Measurements from ENCODE around the gene PCDHB10. TPM values are rescaled to one million over a fixed set of nuclear protein-coding genes. Genes with fewer than 3 reads are reported as not detected.
"Not testable (repeated sequence)": the region's sequence is repeated elsewhere in the genome, so short reads cannot be mapped to it uniquely, and the experiment has no call there.

Gene PCDHB10
- total RNA-seq, 1 donor from 2014 or later: 0.94 TPM

GRCh38 chr5:141184117-141184855, 7.9 kb upstream of the PCDHB10 start:
- intact Hi-C loops (cut with DNase I); DNase-seq (ENCODE audit: low spot score): not testable (repeated sequence)

- DNase-seq (ENCODE audit: low spot score): no peak
- intact Hi-C loops (cut with DNase I): no loop called here
These were observed 5.1 kb upstream of the PCDHB10 start, which contains the start of gene PCDHB9 for GRCh38 chr5:141186897-141187512. PCDHB9 (plus strand) TSS chr5:141187161; CDS start chr5:141187319, 158 bp downstream.

GRCh38 chr5:141188682-141189081, 3.5 kb upstream of the PCDHB10 start:
- DNase-seq (ENCODE audit: low spot score); intact Hi-C loops (cut with DNase I): not testable (repeated sequence)

- intact Hi-C loops (cut with DNase I); DNase-seq (ENCODE audit: low spot score): not testable (repeated sequence)
These were observed 3.0 kb upstream of the PCDHB10 start for GRCh38 chr5:141189131-141189530.

- intact Hi-C loops (cut with DNase I): not testable (repeated sequence)
These were observed 2.2 kb downstream of the PCDHB10 start for GRCh38 chr5:141194332-141194731.

GRCh38 chr5:141196363-141196762, 4.2 kb downstream of the PCDHB10 start:
- intact Hi-C loops (cut with DNase I): no loop called here
- DNase-seq (ENCODE audit: low spot score): no peak

More at GRCh38 chr5:141194332-141194731, 2.2 kb downstream of the PCDHB10 start:
- not testable (repeated sequence) for DNase-seq (ENCODE audit: low spot score)

- intact Hi-C loops (cut with DNase I): no loop called here
These were observed 7.4 kb downstream of the PCDHB10 start, which contains the start of gene PCDHB11 for GRCh38 chr5:141199359-141200235. PCDHB11 (plus strand) TSS chr5:141199627; CDS start chr5:141199775, 148 bp downstream.

GRCh38 chr5:141201126-141201525, 9.0 kb downstream of the PCDHB10 start:
- intact Hi-C loops (cut with DNase I): not testable (repeated sequence)

More at GRCh38 chr5:141199359-141200235, 7.4 kb downstream of the PCDHB10 start, which contains the start of gene PCDHB11:
- DNase-seq (ENCODE audit: low spot score): no peak

DNA sequence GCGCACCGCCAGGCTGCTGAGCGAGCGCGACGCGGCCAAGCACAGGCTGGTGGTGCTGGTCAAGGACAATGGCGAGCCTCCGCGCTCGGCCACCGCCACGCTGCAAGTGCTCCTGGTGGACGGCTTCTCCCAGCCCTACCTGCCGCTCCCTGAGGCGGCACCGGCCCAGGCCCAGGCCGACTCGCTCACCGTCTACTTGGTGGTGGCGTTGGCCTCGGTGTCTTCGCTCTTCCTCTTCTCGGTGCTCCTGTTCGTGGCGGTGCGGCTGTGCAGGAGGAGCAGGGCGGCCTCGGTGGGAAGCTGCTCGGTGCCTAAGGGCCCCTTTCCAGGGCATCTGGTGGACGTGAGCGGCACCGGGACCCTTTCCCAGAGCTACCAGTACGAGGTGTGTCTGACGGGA, 9.5 kb downstream of the PCDHB10 start:
- DNase-seq (ENCODE audit: low spot score); intact Hi-C loops (cut with DNase I): not testable (repeated sequence)

More at GRCh38 chr5:141201126-141201525, 9.0 kb downstream of the PCDHB10 start:
- not testable (repeated sequence) for DNase-seq (ENCODE audit: low spot score)

DNA sequence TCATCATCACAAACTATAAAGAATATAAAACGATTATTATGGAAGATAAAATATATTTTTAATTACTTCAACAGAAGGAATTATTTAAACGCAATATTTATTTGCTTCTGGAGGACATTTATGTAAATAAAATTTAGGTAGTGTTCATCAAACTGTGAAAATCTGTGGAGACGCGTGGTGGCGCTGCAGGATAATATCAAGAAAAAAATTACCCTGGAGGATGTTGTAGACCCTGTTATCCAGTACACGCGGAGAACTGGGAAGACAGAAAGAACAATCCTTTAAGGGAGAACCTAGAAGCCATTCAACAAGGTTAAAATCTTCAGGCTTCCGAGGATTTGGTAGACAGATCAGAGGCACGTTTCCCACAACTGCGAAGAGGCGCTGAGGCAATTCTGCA, 16.3 kb downstream of the PCDHB10 start, which contains the start of gene PCDHB12:
Gene PCDHB12, plus strand, starts transcription at position 242 of the 400 bp plus-strand sequence. CDS start 189 bp downstream, outside the sequence.
- no peak for DNase-seq (ENCODE audit: low spot score)
- intact Hi-C loops (cut with DNase I): no loop called here

- intact Hi-C loops (cut with DNase I); DNase-seq (ENCODE audit: low spot score): not testable (repeated sequence)
These were observed 18.1 kb downstream of the PCDHB10 start for GRCh38 chr5:141210281-141210680.

GRCh38 chr5:141210849-141211248, 18.7 kb downstream of the PCDHB10 start:
- DNase-seq (ENCODE audit: low spot score); intact Hi-C loops (cut with DNase I): not testable (repeated sequence)

DNA sequence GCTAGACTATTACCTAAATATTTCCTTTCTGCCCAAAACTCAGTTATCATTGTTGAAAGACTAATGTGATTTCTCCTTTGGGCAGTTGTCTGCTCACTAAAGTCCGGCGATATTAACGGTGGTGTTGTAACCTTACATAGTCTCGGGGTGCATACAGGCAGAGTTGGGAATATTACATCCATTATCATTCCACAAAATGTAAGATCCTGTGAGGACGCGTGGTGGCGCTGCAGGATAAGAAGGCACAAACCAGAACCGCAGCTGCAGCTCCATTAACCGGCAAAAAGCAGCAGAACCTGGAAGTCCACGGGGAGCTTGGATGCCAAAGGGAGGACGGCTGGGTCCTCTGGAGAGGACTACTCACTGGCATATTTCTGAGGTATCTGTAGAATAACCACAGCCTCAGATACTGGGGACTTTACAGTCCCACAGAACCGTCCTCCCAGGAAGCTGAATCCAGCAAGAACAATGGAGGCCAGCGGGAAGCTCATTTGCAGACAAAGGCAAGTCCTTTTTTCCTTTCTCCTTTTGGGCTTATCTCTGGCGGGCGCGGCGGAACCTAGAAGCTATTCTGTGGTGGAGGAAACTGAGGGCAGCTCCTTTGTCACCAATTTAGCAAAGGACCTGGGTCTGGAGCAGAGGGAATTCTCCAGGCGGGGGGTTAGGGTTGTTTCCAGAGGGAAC, 21.6 kb downstream of the PCDHB10 start, which contains the start of gene PCDHB13:
Gene PCDHB13, plus strand, starts transcription at position 264 of the 684 bp plus-strand sequence. Its CDS starts 205 bp downstream, at position 469.
- intact Hi-C loops (cut with DNase I); DNase-seq (ENCODE audit: low spot score): not testable (repeated sequence)

DNA sequence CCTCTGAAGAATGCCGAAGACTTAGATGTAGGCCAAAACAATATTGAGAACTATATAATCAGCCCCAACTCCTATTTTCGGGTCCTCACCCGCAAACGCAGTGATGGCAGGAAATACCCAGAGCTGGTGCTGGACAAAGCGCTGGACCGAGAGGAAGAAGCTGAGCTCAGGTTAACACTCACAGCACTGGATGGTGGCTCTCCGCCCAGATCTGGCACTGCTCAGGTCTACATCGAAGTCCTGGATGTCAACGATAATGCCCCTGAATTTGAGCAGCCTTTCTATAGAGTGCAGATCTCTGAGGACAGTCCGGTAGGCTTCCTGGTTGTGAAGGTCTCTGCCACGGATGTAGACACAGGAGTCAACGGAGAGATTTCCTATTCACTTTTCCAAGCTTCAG, 22.4 kb downstream of the PCDHB10 start:
- intact Hi-C loops (cut with DNase I); DNase-seq (ENCODE audit: low spot score): not testable (repeated sequence)

- DNase-seq (ENCODE audit: low spot score); intact Hi-C loops (cut with DNase I): not testable (repeated sequence)
These were observed 23.4 kb downstream of the PCDHB10 start for GRCh38 chr5:141215504-141215903.

DNA sequence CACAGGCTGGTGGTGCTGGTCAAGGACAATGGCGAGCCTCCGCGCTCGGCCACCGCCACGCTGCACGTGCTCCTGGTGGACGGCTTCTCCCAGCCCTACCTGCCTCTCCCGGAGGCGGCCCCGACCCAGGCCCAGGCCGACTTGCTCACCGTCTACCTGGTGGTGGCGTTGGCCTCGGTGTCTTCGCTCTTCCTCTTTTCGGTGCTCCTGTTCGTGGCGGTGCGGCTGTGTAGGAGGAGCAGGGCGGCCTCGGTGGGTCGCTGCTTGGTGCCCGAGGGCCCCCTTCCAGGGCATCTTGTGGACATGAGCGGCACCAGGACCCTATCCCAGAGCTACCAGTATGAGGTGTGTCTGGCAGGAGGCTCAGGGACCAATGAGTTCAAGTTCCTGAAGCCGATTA, 23.9 kb downstream of the PCDHB10 start:
- intact Hi-C loops (cut with DNase I); DNase-seq (ENCODE audit: low spot score): not testable (repeated sequence)

- no peak for DNase-seq (ENCODE audit: low spot score)
- intact Hi-C loops (cut with DNase I): no loop called here
These were observed 31.1 kb downstream of the PCDHB10 start, which contains the start of gene PCDHB14 for GRCh38 chr5:141223112-141223783. PCDHB14 (plus strand) TSS chr5:141223343; CDS start chr5:141223506, 163 bp downstream.

DNA sequence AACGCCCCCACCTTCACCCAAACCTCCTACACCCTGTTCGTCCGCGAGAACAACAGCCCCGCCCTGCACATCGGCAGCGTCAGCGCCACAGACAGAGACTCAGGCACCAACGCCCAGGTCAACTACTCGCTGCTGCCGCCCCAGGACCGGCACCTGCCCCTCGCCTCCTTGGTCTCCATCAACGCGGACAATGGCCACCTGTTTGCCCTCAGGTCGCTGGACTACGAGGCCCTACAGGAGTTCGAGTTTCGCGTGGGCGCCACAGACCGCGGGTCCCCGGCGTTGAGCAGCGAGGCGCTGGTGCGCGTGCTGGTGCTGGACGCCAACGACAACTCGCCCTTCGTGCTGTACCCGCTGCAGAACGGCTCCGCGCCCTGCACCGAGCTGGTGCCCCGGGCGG, 32.7 kb downstream of the PCDHB10 start:
- intact Hi-C loops (cut with DNase I); DNase-seq (ENCODE audit: low spot score): not testable (repeated sequence)
